Fibroblast of lung (primary cell): Measurements from ENCODE around the gene SEL1L. TPM values are rescaled to one million over a fixed set of nuclear protein-coding genes. Genes with fewer than 3 reads are reported as not detected.

ENCODE experiments used
- DNase-seq, 2 donors: peaks; one replicate each; pipeline versions ENCODE4 v3.0.0 to v3.0.0-alpha.2; 2010; ENCODE audit warnings: low read depth in 2 of 2
- H2AFZ ChIP-seq: 2 replicates; pipeline ENCODE4 v1.5.1; 2012; ENCODE audit warnings: low read length, control low read depth, inconsistent platforms
- H3K27ac ChIP-seq: 2 replicates; pipeline ENCODE4 v1.5.1; 2011; ENCODE audit warnings: low read length, control low read depth; ENCODE audit not compliant: insufficient read depth
- H3K27me3 ChIP-seq: 2 replicates; pipeline ENCODE4 v1.5.1; 2011; ENCODE audit warnings: mild to moderate bottlenecking, low read length; ENCODE audit not compliant: control insufficient read depth, insufficient read depth
- H3K36me3 ChIP-seq: 2 replicates; pipeline ENCODE4 v1.5.1; 2011; ENCODE audit warnings: low read length; ENCODE audit not compliant: control insufficient read depth, insufficient read depth
- H3K4me1 ChIP-seq: 2 replicates; pipeline ENCODE4 v1.5.1; 2011; ENCODE audit warnings: low read length; ENCODE audit not compliant: control insufficient read depth, insufficient read depth; ENCODE audit errors: extremely low read depth
- H3K4me2 ChIP-seq: 2 replicates; pipeline ENCODE4 v1.5.1; 2011; ENCODE audit warnings: low read length, control low read depth; ENCODE audit not compliant: insufficient read depth; ENCODE audit errors: extremely low read depth
- H3K4me3 ChIP-seq, 4 experiments: fragments of 200-600 bp in 1 of 4; sonication (generic) in 1 of 4; replicated peaks in 1 of 4; 2 replicates each; pipeline ENCODE4 v1.5.1; 2011 to 2016; ENCODE audit warnings: low read length in 4 of 4, low read depth in 3 of 4, mild to moderate bottlenecking in 3 of 4, control low read depth in 2 of 4, inconsistent platforms in 1 of 4, mixed read lengths in 1 of 4; ENCODE audit not compliant: insufficient read depth in 1 of 4; ENCODE audit errors: control extremely low read depth in 1 of 4
- H3K79me2 ChIP-seq: 2 replicates; pipeline ENCODE4 v1.5.1; 2012; ENCODE audit warnings: mild to moderate bottlenecking, low read length, inconsistent platforms; ENCODE audit not compliant: control insufficient read depth, insufficient read depth
- H3K9ac ChIP-seq: 2 replicates; pipeline ENCODE4 v1.5.1; 2011; ENCODE audit warnings: mild to moderate bottlenecking, low read length, control low read depth; ENCODE audit not compliant: insufficient read depth
- H3K9me3 ChIP-seq: 2 replicates; pipeline ENCODE4 v1.5.1; 2012; ENCODE audit warnings: low read depth, low read length; ENCODE audit not compliant: control insufficient read depth, insufficient read depth
- H4K20me1 ChIP-seq: 2 replicates; pipeline ENCODE4 v1.5.1; 2011; ENCODE audit warnings: low read length; ENCODE audit not compliant: control insufficient read depth, insufficient read depth; ENCODE audit errors: extremely low read depth
- EZH2 ChIP-seq: IDR thresholded peaks from 2 replicates; pipeline ENCODE4 v1.5.1; 2012; ENCODE audit warnings: low read length, control low read depth, mild to moderate bottlenecking; ENCODE audit errors: missing control alignments
- polyA plus RNA-seq, 2 donors: library from polyadenylated mRNA; depleted of rRNA in 1 of 2; stranded (reverse) in 1 of 2; unstranded in 1 of 2; fragments of >200 nt; gene quantifications; 2 replicates each; pipeline ENCODE4 v1.2.1, GENCODE V29; 2011 to 2012; ENCODE audit warnings: missing spikeins in 1 of 2
- total RNA-seq: library from RNA; depleted of rRNA; stranded (reverse); fragments of >200 nt; gene quantifications from 2 replicates; pipeline ENCODE4 v1.2.1, GENCODE V29; 2014
- TF ChIP-seq, protein P1 (sequence below), 2 donors: IDR thresholded peaks in 1 of 2; conservative IDR thresholded peaks in 1 of 2; 1 replicate in 1 of 2; 2 replicates in 1 of 2; pipeline ENCODE4 v1.5.1; 2011 to 2012; ENCODE audit warnings: low read length in 2 of 2, control low read depth in 1 of 2, inconsistent platforms in 1 of 2, low read depth in 1 of 2, mild to moderate bottlenecking in 1 of 2

Gene SEL1L
- total and polyA plus RNA-seq, 2 donors (not counting 1 experiment from before 2014, with no cell fraction given) = 39.3 to 143 TPM

DNA sequence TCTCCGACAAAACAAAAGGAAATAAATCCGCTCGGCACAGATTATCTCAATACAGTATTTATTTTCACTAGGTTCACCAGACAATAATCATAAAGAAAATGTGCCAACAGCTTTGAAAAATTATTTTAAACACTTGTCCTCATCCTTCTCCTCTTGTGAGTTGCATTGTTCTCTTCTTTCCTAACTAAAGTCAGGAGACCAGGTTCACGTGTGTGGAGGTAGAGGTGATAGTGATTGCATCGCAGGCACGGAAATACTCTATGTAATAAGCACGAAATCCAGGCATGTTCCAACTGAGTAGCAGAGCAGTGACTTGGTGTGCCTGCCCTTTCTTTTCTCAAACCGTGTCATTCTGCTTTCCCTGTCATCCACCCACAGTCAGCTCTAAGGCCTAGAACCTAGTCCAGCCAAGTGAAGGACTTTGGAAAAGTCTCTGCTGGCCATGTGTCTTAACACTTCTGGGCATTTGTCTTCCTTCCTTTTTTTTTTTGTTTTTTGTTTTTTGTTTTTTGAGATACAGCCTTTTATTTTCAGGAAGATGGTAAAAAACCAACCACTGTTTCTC, 939 bp upstream of the SEL1L start:
- Histone ChIP-seq H4K20me1 (no peaks in the 10 kb centered on the region), H3K4me3 (peak overlapping the region in 1 of 4 experiments; percentile 4), H3K79me2 (peaks cover 32% of the 10 kb centered on the region), H3K9ac (no peak overlapping the region), H3K4me1 (no peaks in the 10 kb centered on the region), H3K27me3 (no peaks in the 10 kb centered on the region), H3K4me2 (peak overlapping the region; percentile 11), H3K36me3 (no peaks in the 10 kb centered on the region), H3K9me3 (no peaks in the 10 kb centered on the region), H3K27ac (no peak overlapping the region), H2AFZ (peak overlapping the region; percentile 85)
- TF ChIP-seq, protein P1, sequence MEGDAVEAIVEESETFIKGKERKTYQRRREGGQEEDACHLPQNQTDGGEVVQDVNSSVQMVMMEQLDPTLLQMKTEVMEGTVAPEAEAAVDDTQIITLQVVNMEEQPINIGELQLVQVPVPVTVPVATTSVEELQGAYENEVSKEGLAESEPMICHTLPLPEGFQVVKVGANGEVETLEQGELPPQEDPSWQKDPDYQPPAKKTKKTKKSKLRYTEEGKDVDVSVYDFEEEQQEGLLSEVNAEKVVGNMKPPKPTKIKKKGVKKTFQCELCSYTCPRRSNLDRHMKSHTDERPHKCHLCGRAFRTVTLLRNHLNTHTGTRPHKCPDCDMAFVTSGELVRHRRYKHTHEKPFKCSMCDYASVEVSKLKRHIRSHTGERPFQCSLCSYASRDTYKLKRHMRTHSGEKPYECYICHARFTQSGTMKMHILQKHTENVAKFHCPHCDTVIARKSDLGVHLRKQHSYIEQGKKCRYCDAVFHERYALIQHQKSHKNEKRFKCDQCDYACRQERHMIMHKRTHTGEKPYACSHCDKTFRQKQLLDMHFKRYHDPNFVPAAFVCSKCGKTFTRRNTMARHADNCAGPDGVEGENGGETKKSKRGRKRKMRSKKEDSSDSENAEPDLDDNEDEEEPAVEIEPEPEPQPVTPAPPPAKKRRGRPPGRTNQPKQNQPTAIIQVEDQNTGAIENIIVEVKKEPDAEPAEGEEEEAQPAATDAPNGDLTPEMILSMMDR (conservative IDR thresholded peaks at IDR 0.05 in 1 of 2, IDR thresholded peaks at IDR 0.05 in 1 of 2; ENCODE audit: low read depth in 1 of 2, low read length in 2 of 2) = no peak
- TF ChIP-seq EZH2 = no peak
- no peak for DNase-seq

DNA sequence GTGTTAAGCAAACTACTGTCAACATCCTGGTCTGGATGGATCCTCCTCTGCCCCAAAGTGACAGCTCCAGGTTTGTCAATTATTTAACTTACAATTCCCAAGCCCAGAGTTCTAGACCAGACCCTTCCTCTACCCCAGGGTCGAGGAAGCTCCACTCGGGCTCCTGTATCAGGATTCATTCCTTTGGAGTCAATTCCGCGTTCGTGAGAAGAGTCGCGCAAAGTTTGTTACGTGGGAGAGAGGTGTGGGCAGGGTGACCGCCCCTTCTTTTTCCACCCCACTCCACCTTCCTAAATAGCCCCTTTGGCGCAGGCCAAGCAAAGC, 479 bp downstream of the SEL1L start:
- no peak for TF ChIP-seq EZH2
- TF ChIP-seq, protein P1 (conservative IDR thresholded peaks at IDR 0.05 in 1 of 2, IDR thresholded peaks at IDR 0.05 in 1 of 2; ENCODE audit: low read depth in 1 of 2, low read length in 2 of 2) = no peak
- Histone ChIP-seq H3K36me3 (no peaks in the 10 kb centered on the region), H2AFZ (peak overlapping the region; percentile 96), H3K27me3 (no peaks in the 10 kb centered on the region), H3K4me2 (peak overlapping the region; percentile 86), H3K9me3 (no peaks in the 10 kb centered on the region), H4K20me1 (no peaks in the 10 kb centered on the region), H3K4me3 (peak overlapping the region; percentile 61 to 97 (median 80)), H3K9ac (peak overlapping the region; percentile 81), H3K27ac (peak overlapping the region; percentile 44), H3K4me1 (no peaks in the 10 kb centered on the region), H3K79me2 (peaks cover 38% of the 10 kb centered on the region)
- DNase-seq = no peak

DNA sequence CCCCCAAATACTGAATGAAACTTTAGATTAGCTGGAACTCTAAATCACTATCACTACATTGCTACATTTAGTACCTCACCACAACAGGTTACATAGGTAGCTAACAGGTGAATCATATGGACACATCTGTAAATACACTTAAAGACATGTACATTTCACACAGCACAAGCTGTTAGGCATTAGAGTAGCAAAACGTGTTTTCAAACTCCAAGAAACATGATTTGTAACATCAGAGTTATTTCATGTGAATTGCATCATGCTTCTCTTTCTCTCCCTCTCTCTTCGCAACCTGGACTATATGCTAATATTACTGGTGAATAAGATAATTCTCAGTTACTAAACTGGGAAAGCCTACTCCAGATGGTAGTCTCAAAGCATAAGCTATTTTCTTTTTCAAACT, 4.3 kb downstream of the SEL1L start:
- no peak for TF ChIP-seq EZH2
- TF ChIP-seq, protein P1 (conservative IDR thresholded peaks at IDR 0.05 in 1 of 2, IDR thresholded peaks at IDR 0.05 in 1 of 2; ENCODE audit: low read depth in 1 of 2, low read length in 2 of 2) = no peak
- Histone ChIP-seq H3K9me3 (no peaks in the 10 kb centered on the region), H3K9ac (no peak overlapping the region), H3K4me1 (no peaks in the 10 kb centered on the region), H3K4me3 (peak overlapping the region in 1 of 4 experiments; percentile 14), H3K4me2 (no peak overlapping the region), H2AFZ (no peak overlapping the region), H4K20me1 (no peaks in the 10 kb centered on the region), H3K27ac (no peak overlapping the region), H3K36me3 (no peaks in the 10 kb centered on the region), H3K79me2 (peaks cover 38% of the 10 kb centered on the region), H3K27me3 (no peaks in the 10 kb centered on the region)
- peak in 1 of 2 donors; percentile 83 for DNase-seq
